ENCODE measurements around the gene PPM1D. TPM values are rescaled to one million over a fixed set of nuclear protein-coding genes. Genes with fewer than 3 reads are reported as not detected.

PPM1D gene
- total and polyA plus RNA-seq, 2 experiments from 2014 or later = 7.8 to 13.3 TPM

- Mint-ChIP-seq H3K9me3 (peaks cover 9% of the 10 kb centered on the region; the same call in 2 of the 3 replicates), H3K36me3 (ENCODE audit: low read depth) (no peaks in the 10 kb centered on the region), H3K4me3 (no peak overlapping the region), H3K27me3 (ENCODE audit: insufficient read depth, low read depth, poor library complexity) (peaks cover 4% of the 10 kb centered on the region), H3K27ac (no peak overlapping the region), H3K4me1 (peaks cover 9% of the 10 kb centered on the region; the same call in 1 of the 3 replicates)
- no peak; the same call in 2 of the 3 replicates for ATAC-seq
- TF ChIP-seq JUNB (IDR thresholded peaks at IDR 0.05; ENCODE audit: unreplicated experiment) = no peak
- no peak for TF ChIP-seq ZNF331 (CRISPR knock-in tag; IDR thresholded peaks at IDR 0.05; ENCODE audit: low read depth)
- no peak for TF ChIP-seq CREB1 (CRISPR knock-in tag; IDR thresholded peaks at IDR 0.05; ENCODE audit: low read depth)
- no peak for TF ChIP-seq CTCF (conservative IDR thresholded peaks at IDR 0.05; ENCODE audit: low read depth in 2 of 2)
- no peak for TF ChIP-seq ZNF114 (CRISPR knock-in tag; IDR thresholded peaks at IDR 0.05)
- TF ChIP-seq STAT1 (IDR thresholded peaks at IDR 0.05; ENCODE audit: unreplicated experiment) = no peak
- no peak for TF ChIP-seq POLR2AphosphoS5 (IDR thresholded peaks at IDR 0.05; ENCODE audit: low read depth)
- TF ChIP-seq ZNF462 (CRISPR knock-in tag; IDR thresholded peaks at IDR 0.05) = no peak
- no peak for TF ChIP-seq EZH2phosphoT487 (IDR thresholded peaks at IDR 0.05; ENCODE audit: unreplicated experiment)
- no peak for TF ChIP-seq EZH2 (IDR thresholded peaks at IDR 0.05; ENCODE audit: low read depth, unreplicated experiment)
- TF ChIP-seq NANOG (IDR thresholded peaks at IDR 0.05; ENCODE audit: borderline replicate concordance) = no peak
- no peak for TF ChIP-seq ETS1 (IDR thresholded peaks at IDR 0.05)
- no peak for TF ChIP-seq REST (IDR thresholded peaks at IDR 0.05; ENCODE audit: unreplicated experiment)
- H2AFZ ChIP-seq = no peak overlapping the region
- H3K79me2 ChIP-seq (replicated peaks; ENCODE audit: insufficient read depth) = no peaks in the 10 kb centered on the region
- H3K4me3 ChIP-seq = no peak overlapping the region
- no peak overlapping the region for H3K4me2 ChIP-seq
- peaks cover 6% of the 10 kb centered on the region; the same call in 1 of the 2 replicates for H3K4me1 ChIP-seq (ENCODE audit: insufficient read depth)
- peak; percentile 60 for DNase-seq (ENCODE audit: low spot score)
- H3F3A ChIP-seq (replicated peaks; ENCODE audit: low read depth) = no peaks in the 10 kb centered on the region
- no peaks in the 10 kb centered on the region for H3K27me3 ChIP-seq (ENCODE audit: insufficient read depth)
- no peaks in the 10 kb centered on the region for H3K9me2 ChIP-seq (ENCODE audit: insufficient read depth)
- no peaks in the 10 kb centered on the region for H3K36me3 ChIP-seq (ENCODE audit: insufficient read depth)
- H4K20me1 ChIP-seq (replicated peaks; ENCODE audit: insufficient read depth) = no peaks in the 10 kb centered on the region
- H3K27ac ChIP-seq (ENCODE audit: low read depth) = no peak overlapping the region
Measured at GRCh38 chr17:60573236-60574051, 26.5 kb upstream of the PPM1D start.

Measured in GM23338 (cell line).